Measurements from ENCODE around the gene GBP1.
"Not testable (repeated sequence)": the region's sequence is repeated elsewhere in the genome, so short reads cannot be mapped to it uniquely, and the experiment has no call there.

The GBP1 gene

DNA sequence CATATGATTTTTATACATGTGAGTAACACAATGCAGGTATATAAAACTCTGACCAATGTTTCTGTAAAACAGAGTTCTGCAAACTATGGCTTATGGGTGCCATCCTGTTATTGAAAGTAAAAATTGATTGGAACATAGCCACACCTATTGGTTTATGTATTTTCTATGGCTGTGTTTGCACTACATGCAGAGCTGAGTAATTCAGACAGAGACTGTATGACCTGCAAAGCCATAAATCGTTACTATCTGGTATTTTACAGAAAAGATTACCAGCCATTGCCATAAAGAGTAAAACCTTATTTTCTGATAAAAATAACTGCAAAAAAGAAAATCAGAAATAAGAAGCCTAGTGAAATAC is 13.1 kb downstream of the GBP1 start:
- Histone ChIP-seq H2AFZ (ENCODE audit: low read length, unreplicated experiment) (no peak overlapping the region), H3K4me1 (ENCODE audit: control insufficient read depth, insufficient read depth, low read length, unreplicated experiment) (peaks cover 3% of the 10 kb centered on the region), H3K27ac (ENCODE audit: low read depth, low read length) (no peak overlapping the region), H3K79me2 (ENCODE audit: control insufficient read depth, insufficient read depth, low read length, unreplicated experiment) (no peaks in the 10 kb centered on the region), H3K36me3 (ENCODE audit: insufficient read depth, low read length) (peaks cover 42% of the 10 kb centered on the region), H3K4me3 (ENCODE audit: low read depth, low read length) (no peak overlapping the region), H3K27me3 (ENCODE audit: insufficient read depth, low read length) (no peaks in the 10 kb centered on the region)

GRCh38 chr1:89051300-89051954 is 13.6 kb downstream of the GBP1 start:
- peaks cover 3% of the 10 kb centered on the region for H3K4me1 ChIP-seq (ENCODE audit: control insufficient read depth, insufficient read depth, low read length, unreplicated experiment)
- H3K79me2 ChIP-seq (ENCODE audit: control insufficient read depth, insufficient read depth, low read length, unreplicated experiment), result no peaks in the 10 kb centered on the region
- no peaks in the 10 kb centered on the region for H3K27me3 ChIP-seq (ENCODE audit: insufficient read depth, low read length)
- no peak overlapping the region for H2AFZ ChIP-seq (ENCODE audit: low read length, unreplicated experiment)
- no peak overlapping the region for H3K4me3 ChIP-seq (ENCODE audit: low read depth, low read length)
- peaks cover 37% of the 10 kb centered on the region for H3K36me3 ChIP-seq (ENCODE audit: insufficient read depth, low read length)
- H3K27ac ChIP-seq (ENCODE audit: low read depth, low read length), result no peak overlapping the region

DNA sequence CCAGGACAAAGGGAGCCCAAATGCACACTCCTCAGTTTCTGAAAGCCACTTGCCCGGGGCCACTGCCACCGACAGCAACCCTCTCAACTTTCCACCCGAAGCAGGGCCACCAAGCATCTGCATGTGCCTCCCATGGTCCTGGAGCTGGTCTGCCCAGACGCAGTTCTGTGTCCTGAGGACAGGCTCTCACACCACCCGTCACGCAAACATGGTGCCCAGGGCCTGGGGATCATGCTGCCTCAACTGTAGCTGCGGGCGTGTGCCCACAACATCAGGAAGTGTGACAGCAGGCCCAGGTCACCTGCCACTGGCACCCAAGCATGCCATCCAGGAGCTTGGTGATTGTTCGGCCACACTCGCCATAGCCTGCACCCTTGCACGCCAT is 14.4 kb downstream of the GBP1 start:
- H3K27me3 ChIP-seq (ENCODE audit: insufficient read depth, low read length), result no peaks in the 10 kb centered on the region
- H3K4me3 ChIP-seq (ENCODE audit: low read depth, low read length), result no peak overlapping the region
- H3K36me3 ChIP-seq (ENCODE audit: insufficient read depth, low read length), result peaks cover 30% of the 10 kb centered on the region
- H3K27ac ChIP-seq (ENCODE audit: low read depth, low read length), result no peak overlapping the region
- H2AFZ ChIP-seq (ENCODE audit: low read length, unreplicated experiment), result no peak overlapping the region
- H3K4me1 ChIP-seq (ENCODE audit: control insufficient read depth, insufficient read depth, low read length, unreplicated experiment), result peaks cover 3% of the 10 kb centered on the region
- H3K79me2 ChIP-seq (ENCODE audit: control insufficient read depth, insufficient read depth, low read length, unreplicated experiment), result no peaks in the 10 kb centered on the region

GRCh38 chr1:89049901-89050648 is 14.9 kb downstream of the GBP1 start:
- not testable (repeated sequence) for H3K27me3 ChIP-seq (ENCODE audit: insufficient read depth, low read length); H3K4me3 ChIP-seq (ENCODE audit: low read depth, low read length); H3K79me2 ChIP-seq (ENCODE audit: control insufficient read depth, insufficient read depth, low read length, unreplicated experiment); H3K4me1 ChIP-seq (ENCODE audit: control insufficient read depth, insufficient read depth, low read length, unreplicated experiment); H2AFZ ChIP-seq (ENCODE audit: low read length, unreplicated experiment); H3K27ac ChIP-seq (ENCODE audit: low read depth, low read length)
- H3K36me3 ChIP-seq (ENCODE audit: insufficient read depth, low read length), result peaks cover 28% of the 10 kb centered on the region

- not testable (repeated sequence) for H3K79me2 ChIP-seq (ENCODE audit: control insufficient read depth, insufficient read depth, low read length, unreplicated experiment); H2AFZ ChIP-seq (ENCODE audit: low read length, unreplicated experiment); H3K27me3 ChIP-seq (ENCODE audit: insufficient read depth, low read length); H3K4me1 ChIP-seq (ENCODE audit: control insufficient read depth, insufficient read depth, low read length, unreplicated experiment); H3K4me3 ChIP-seq (ENCODE audit: low read depth, low read length); H3K27ac ChIP-seq (ENCODE audit: low read depth, low read length)
- H3K36me3 ChIP-seq (ENCODE audit: insufficient read depth, low read length), result peaks cover 23% of the 10 kb centered on the region
These were observed 15.8 kb downstream of the GBP1 start for GRCh38 chr1:89049187-89049586.

GRCh38 chr1:89047734-89048133 is 17.3 kb downstream of the GBP1 start:
- Histone ChIP-seq H2AFZ (ENCODE audit: low read length, unreplicated experiment) (no peak overlapping the region), H3K27me3 (ENCODE audit: insufficient read depth, low read length) (no peaks in the 10 kb centered on the region), H3K79me2 (ENCODE audit: control insufficient read depth, insufficient read depth, low read length, unreplicated experiment) (no peaks in the 10 kb centered on the region), H3K27ac (ENCODE audit: low read depth, low read length) (peak overlapping the region; percentile 58), H3K4me1 (ENCODE audit: control insufficient read depth, insufficient read depth, low read length, unreplicated experiment) (peaks cover 3% of the 10 kb centered on the region), H3K36me3 (ENCODE audit: insufficient read depth, low read length) (peaks cover 12% of the 10 kb centered on the region), H3K4me3 (ENCODE audit: low read depth, low read length) (no peak overlapping the region)

DNA sequence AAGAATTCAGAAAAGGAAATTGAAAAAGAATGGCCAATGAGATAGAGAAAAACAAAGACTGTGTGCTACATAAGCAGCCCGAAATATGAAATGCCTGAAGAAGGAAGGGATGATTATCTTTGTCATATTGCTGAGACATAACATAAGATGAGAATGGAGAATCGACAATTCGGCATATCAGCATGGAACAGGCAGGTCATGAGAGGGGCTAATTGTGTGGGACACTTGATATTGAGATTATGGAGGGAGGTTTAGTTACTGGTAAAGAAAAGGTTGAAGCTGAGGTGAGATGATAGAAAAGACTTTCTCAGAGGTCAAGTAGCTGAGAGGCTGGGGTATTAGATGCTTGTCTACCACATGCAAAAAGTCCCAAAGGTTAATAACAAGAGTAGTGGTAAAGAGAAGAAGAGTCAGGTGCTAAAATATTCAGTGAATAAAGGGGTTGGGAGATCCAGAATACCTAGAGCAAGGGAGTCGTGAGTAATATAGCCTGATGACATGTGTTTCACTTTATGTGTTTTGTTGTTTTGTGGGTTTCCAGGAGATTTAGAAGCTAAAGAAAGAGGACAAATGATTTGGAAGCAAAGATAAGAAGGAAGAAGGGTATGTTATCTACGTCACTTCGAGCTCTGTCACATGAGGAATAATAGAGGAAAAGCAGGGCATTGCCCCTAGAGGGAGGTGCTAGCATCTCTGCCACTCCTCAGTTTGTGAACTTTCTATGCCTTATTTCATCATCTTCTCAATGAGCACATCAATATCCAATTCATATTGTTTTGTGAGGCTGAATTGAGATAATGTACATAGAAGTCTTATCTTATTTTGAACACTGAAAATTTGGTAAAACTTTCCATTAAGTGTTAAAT is 18.5 kb downstream of the GBP1 start:
- H3K4me1 ChIP-seq (ENCODE audit: control insufficient read depth, insufficient read depth, low read length, unreplicated experiment); H3K79me2 ChIP-seq (ENCODE audit: control insufficient read depth, insufficient read depth, low read length, unreplicated experiment); H3K4me3 ChIP-seq (ENCODE audit: low read depth, low read length); H3K27me3 ChIP-seq (ENCODE audit: insufficient read depth, low read length); H3K27ac ChIP-seq (ENCODE audit: low read depth, low read length); H3K36me3 ChIP-seq (ENCODE audit: insufficient read depth, low read length); H2AFZ ChIP-seq (ENCODE audit: low read length, unreplicated experiment): not testable (repeated sequence)

DNA sequence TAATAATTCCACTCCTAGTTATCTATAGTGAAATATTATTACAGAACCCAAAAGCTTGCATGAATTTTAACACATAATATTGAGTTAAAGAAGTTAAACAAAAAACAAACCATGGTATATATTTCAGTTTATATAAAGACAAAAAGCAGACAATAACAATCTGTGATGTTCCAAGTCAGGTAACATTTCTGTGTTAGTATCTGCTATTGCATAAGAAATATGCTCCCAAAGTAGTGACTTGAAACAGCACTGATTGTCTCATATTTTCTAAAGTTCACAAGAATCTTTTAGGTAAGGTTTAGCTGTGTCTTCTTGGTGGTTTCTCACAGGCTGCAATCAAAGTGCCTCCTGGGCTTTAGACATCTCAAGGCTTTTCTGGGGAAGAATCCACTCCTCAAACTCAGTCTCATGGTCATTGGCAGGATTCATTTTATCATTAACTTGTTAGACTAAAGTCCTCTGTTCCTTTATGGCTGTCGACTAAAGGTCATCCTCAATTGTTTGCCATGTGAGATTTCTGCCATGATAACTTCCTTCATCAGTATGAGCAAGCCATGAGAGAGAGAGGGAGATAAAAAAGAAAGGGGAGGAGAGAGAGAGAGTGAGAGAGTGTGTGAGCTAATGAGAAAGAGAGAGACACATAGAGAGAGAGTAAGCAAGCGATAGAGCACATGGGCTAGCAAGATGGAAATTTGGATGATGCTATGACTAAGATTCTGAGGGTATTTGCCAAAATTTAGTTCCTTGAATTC is 19.9 kb downstream of the GBP1 start:
- Histone ChIP-seq H3K27me3 (ENCODE audit: insufficient read depth, low read length) (no peaks in the 10 kb centered on the region), H3K36me3 (ENCODE audit: insufficient read depth, low read length) (no peaks in the 10 kb centered on the region), H3K4me3 (ENCODE audit: low read depth, low read length) (no peak overlapping the region), H3K27ac (ENCODE audit: low read depth, low read length) (no peak overlapping the region), H3K4me1 (ENCODE audit: control insufficient read depth, insufficient read depth, low read length, unreplicated experiment) (peaks cover 15% of the 10 kb centered on the region), H3K79me2 (ENCODE audit: control insufficient read depth, insufficient read depth, low read length, unreplicated experiment) (no peaks in the 10 kb centered on the region), H2AFZ (ENCODE audit: low read length, unreplicated experiment) (no peak overlapping the region)

DNA sequence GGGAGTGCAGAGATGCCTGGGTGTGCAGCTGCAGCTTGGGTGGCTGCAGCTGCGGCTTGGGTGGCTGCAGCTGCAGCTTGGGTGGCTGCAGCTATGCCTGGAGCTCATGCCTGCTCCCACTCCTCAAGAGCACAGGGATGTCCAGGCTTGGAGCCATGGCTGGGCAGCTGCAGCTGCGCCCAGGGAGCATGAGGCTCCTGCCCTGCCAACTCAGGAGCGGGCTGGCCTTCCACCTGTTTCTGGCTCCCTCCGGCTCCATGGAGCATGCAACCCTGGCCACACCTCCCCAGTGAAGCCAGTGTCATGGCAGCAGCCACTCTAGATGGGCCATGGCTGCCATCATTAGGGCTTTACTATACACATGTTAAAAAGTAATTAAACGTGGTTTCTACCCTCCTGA is 21.1 kb downstream of the GBP1 start:
- Histone ChIP-seq H3K27ac (ENCODE audit: low read depth, low read length) (no peak overlapping the region), H3K79me2 (ENCODE audit: control insufficient read depth, insufficient read depth, low read length, unreplicated experiment) (no peaks in the 10 kb centered on the region), H3K27me3 (ENCODE audit: insufficient read depth, low read length) (no peaks in the 10 kb centered on the region), H3K4me3 (ENCODE audit: low read depth, low read length) (no peak overlapping the region), H3K4me1 (ENCODE audit: control insufficient read depth, insufficient read depth, low read length, unreplicated experiment) (peaks cover 15% of the 10 kb centered on the region), H3K36me3 (ENCODE audit: insufficient read depth, low read length) (no peaks in the 10 kb centered on the region), H2AFZ (ENCODE audit: low read length, unreplicated experiment) (no peak overlapping the region)

DNA sequence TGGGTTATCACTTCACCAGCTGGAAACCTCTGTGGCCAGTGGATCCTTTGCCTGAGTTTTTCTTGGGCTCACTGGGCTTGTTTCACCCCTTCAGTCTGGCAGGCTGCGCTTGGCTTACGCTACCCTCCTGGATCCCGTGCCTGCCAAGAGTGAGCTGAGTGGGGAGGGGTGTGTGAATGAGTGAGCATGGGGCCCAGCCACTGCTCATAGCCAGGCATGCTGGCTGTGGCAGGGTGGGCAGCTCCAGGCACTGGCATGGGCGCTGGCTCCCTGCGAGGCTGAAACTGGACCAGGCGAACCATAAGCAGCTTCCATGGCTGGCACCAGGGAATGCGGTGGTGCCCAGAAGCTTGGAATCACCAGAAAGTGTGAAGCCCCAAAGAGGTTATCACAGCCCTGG is 22.5 kb downstream of the GBP1 start:
- no peak overlapping the region for H3K27ac ChIP-seq (ENCODE audit: low read depth, low read length)
- H3K36me3 ChIP-seq (ENCODE audit: insufficient read depth, low read length), result no peaks in the 10 kb centered on the region
- H3K4me1 ChIP-seq (ENCODE audit: control insufficient read depth, insufficient read depth, low read length, unreplicated experiment), result peaks cover 13% of the 10 kb centered on the region
- H2AFZ ChIP-seq (ENCODE audit: low read length, unreplicated experiment), result no peak overlapping the region
- H3K27me3 ChIP-seq (ENCODE audit: insufficient read depth, low read length), result no peaks in the 10 kb centered on the region
- H3K79me2 ChIP-seq (ENCODE audit: control insufficient read depth, insufficient read depth, low read length, unreplicated experiment), result no peaks in the 10 kb centered on the region
- no peak overlapping the region for H3K4me3 ChIP-seq (ENCODE audit: low read depth, low read length)

Measured in ACC112 (cell line).